BJ (cell line): ENCODE results near the gene OR5K3. TPM values are rescaled to one million over a fixed set of nuclear protein-coding genes. Genes with fewer than 3 reads are reported as not detected.

ENCODE experiments used
- CTCF ChIA-PET: fragments of 350-600 bp; formaldehyde crosslinking; extraction: SDS; loops from one replicate; lab custom pipeline; 2021; ENCODE audit warnings: antibody characterized with exemption, inconsistent platforms; lab: Yijun Ruan, JAX
- POLR2A ChIA-PET: fragments of 300-600 bp; sonication (Branson Sonifier 250); formaldehyde crosslinking; extraction: SDS; loops from one replicate; lab custom pipeline; 2021; ENCODE audit warnings: antibody characterized with exemption; lab: Charles Lee
- DNase-seq: peaks from one replicate; pipeline ENCODE4 v3.0.0-alpha.2; 2011; ENCODE audit warnings: low read depth
- H3K27me3 ChIP-seq: 2 replicates; pipeline ENCODE4 v1.6.0; 2011; ENCODE audit warnings: low read length; ENCODE audit not compliant: control insufficient read depth, insufficient read depth
- H3K36me3 ChIP-seq: 2 replicates; pipeline ENCODE4 v1.5.1; 2011; ENCODE audit warnings: low read length; ENCODE audit not compliant: control insufficient read depth, insufficient read depth
- H3K4me3 ChIP-seq: 2 replicates; pipeline ENCODE4 v1.5.1; 2011; ENCODE audit warnings: low read depth, mild to moderate bottlenecking, control low read depth, low read length
- polyA plus RNA-seq: library from polyadenylated mRNA; depleted of rRNA; stranded (reverse); fragments of >200 nt; gene quantifications from 2 replicates; pipeline ENCODE4 v1.2.3, GENCODE V29; 2011
- TF ChIP-seq, protein P1 (sequence below): IDR thresholded peaks from 2 replicates; pipeline ENCODE4 v1.5.1; 2011; ENCODE audit warnings: low read depth, mild to moderate bottlenecking, control low read depth, inconsistent platforms, low read length, moderate library complexity; ENCODE audit not compliant: insufficient read depth

The OR5K3 gene
- polyA plus RNA-seq, 1 experiment, result not detected

DNA sequence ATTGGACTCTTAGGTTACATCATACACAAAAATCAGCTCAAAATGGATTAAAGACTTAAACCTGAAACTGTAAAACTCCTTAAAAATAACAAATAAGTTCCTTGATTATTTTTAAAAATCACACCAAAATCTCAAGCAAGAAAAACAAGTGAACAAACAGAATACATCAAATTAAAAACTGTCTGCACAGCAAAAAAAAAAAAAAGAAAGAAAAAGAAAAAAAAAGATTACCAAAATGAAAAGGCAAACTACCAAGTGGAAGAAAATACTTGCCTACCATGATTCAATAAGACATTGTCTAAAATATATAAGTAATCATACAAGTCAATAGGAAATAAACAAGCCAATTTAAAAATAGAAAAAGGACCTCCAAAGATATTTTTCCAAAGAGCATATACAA lies 19.3 kb upstream of the OR5K3 start:
- ChIA-PET CTCF (no interaction called here), POLR2A (no interaction called here)
- Histone ChIP-seq H3K27me3 (no peaks in the 10 kb centered on the region), H3K4me3 (no peak overlapping the region), H3K36me3 (no peaks in the 10 kb centered on the region)
- TF ChIP-seq, protein P1, sequence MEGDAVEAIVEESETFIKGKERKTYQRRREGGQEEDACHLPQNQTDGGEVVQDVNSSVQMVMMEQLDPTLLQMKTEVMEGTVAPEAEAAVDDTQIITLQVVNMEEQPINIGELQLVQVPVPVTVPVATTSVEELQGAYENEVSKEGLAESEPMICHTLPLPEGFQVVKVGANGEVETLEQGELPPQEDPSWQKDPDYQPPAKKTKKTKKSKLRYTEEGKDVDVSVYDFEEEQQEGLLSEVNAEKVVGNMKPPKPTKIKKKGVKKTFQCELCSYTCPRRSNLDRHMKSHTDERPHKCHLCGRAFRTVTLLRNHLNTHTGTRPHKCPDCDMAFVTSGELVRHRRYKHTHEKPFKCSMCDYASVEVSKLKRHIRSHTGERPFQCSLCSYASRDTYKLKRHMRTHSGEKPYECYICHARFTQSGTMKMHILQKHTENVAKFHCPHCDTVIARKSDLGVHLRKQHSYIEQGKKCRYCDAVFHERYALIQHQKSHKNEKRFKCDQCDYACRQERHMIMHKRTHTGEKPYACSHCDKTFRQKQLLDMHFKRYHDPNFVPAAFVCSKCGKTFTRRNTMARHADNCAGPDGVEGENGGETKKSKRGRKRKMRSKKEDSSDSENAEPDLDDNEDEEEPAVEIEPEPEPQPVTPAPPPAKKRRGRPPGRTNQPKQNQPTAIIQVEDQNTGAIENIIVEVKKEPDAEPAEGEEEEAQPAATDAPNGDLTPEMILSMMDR, result no peak
- DNase-seq, result no peak

DNA sequence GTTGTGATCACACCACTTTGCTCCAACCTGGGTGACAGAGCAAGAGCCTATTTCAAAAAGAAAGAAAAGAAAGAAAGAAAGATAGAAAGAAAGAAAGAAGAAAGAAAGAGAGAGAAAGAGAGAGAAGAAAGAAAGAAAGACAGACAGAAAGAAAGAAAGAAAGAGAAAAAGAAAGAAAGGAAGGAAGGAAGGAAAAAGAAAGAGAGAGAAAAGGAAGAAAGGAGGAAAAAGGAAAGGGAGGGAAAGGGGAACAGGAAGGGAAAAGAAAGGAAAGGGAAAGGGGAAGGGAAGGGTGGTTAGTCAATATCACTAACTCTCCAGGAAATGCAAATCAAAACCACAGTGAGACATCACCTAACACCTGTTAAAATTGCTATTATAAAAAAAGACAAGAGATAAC lies 18.6 kb upstream of the OR5K3 start:
- Histone ChIP-seq H3K36me3 (no peaks in the 10 kb centered on the region), H3K4me3 (no peak overlapping the region), H3K27me3 (no peaks in the 10 kb centered on the region)
- TF ChIP-seq, protein P1, result no peak
- ChIA-PET POLR2A (no interaction called here), CTCF (no interaction called here)
- no peak for DNase-seq

DNA sequence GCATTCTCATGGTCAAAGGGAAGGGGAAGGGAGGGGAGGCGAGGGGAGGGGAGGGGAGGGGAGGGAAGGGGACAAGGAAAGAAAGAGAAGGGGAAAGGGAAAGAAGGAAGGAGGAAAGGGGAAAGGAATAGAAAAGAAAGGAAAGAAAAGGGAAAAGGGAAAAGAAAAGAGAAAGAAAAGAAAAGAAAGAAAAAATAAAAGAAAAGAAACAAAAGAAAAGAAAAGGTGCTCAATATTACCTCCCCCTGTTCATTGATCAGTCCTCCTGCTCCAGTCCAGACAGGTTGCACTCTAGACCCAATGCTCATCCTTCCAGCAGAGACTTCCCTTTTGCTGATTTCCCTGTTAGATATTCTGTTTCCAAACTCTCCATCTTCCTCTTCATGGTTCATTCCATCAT lies 18.0 kb upstream of the OR5K3 start:
- ChIA-PET POLR2A (no interaction called here), CTCF (no interaction called here)
- TF ChIP-seq, protein P1, result no peak
- H3K27me3 ChIP-seq, result no peaks in the 10 kb centered on the region
- H3K36me3 ChIP-seq, result no peaks in the 10 kb centered on the region
- no peak for DNase-seq
- no peak overlapping the region for H3K4me3 ChIP-seq

- CTCF ChIA-PET, result no interaction called here
Observed at GRCh38 chr3:98376631-98377030, 13.8 kb upstream of the OR5K3 start.

DNA sequence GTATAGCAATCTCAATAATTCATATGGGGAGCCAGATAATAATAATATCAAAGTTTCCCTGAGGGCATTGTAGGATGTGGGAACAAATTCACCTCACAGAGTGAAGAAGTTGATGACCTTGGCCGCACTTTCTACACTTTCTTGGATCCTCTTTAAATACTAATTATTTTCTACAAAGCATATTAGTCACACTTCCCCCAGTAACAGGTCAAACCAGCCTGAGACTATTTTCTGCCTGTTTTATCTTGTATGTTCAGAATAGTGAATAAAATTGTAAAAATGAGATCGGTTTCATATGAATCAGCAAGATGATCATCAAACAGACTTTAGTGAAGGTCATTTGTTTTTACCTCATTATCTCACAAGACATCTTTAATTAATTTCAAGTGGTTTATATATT lies 2.3 kb upstream of the OR5K3 start:
- TF ChIP-seq, protein P1, result no peak
- Histone ChIP-seq H3K27me3 (no peaks in the 10 kb centered on the region), H3K4me3 (no peak overlapping the region), H3K36me3 (no peaks in the 10 kb centered on the region)
- CTCF ChIA-PET, result no interaction called here
- DNase-seq, result no peak
- POLR2A ChIA-PET, result no interaction called here

More at GRCh38 chr3:98376631-98377030, 13.8 kb upstream of the OR5K3 start:
- POLR2A ChIA-PET, result no interaction called here
- H3K4me3 ChIP-seq, result no peak overlapping the region
- DNase-seq, result no peak
- TF ChIP-seq, protein P1, result no peak
- H3K27me3 ChIP-seq, result no peaks in the 10 kb centered on the region
- H3K36me3 ChIP-seq, result no peaks in the 10 kb centered on the region
